Liver (tissue), 9 donors: ENCODE results near the gene GLP1R. TPM values are rescaled to one million over a fixed set of nuclear protein-coding genes. Genes with fewer than 3 reads are reported as not detected.
A peak's percentile ranks its signal among the peaks of the same experiment; 100 is the strongest.

ENCODE experiments used
- DNase-seq: peaks from one replicate; pipeline ENCODE4 v3.0.0-alpha.2; 2017; ENCODE audit warnings: low spot score
- H3K27ac ChIP-seq, 2 donors: one replicate each; pipeline ENCODE4 v1.7.0; 2013; ENCODE audit warnings: inconsistent platforms in 2 of 2, low read length in 2 of 2, control low read depth in 1 of 2, low read depth in 1 of 2, mild to moderate bottlenecking in 1 of 2
- H3K27me3 ChIP-seq, 4 donors: one replicate each; pipeline versions ENCODE4 v1.6.1 to v1.7.0; 2013; ENCODE audit warnings: low read length in 3 of 4, inconsistent platforms in 1 of 4, mild to moderate bottlenecking in 1 of 4, moderate library complexity in 1 of 4; ENCODE audit not compliant: control insufficient read depth in 4 of 4, insufficient read depth in 4 of 4
- H3K36me3 ChIP-seq, 4 donors: one replicate each; pipeline versions ENCODE4 v1.6.1 to v1.7.0; 2013; ENCODE audit warnings: low read length in 3 of 4, mild to moderate bottlenecking in 3 of 4, low read depth in 1 of 4, moderate library complexity in 1 of 4; ENCODE audit not compliant: control insufficient read depth in 4 of 4, insufficient read depth in 3 of 4
- H3K4me1 ChIP-seq, 4 donors: one replicate each; pipeline versions ENCODE4 v1.6.1 to v1.7.0; 2013; ENCODE audit warnings: low read length in 3 of 4, mild to moderate bottlenecking in 3 of 4, moderate library complexity in 1 of 4; ENCODE audit not compliant: control insufficient read depth in 4 of 4, insufficient read depth in 4 of 4
- H3K4me3 ChIP-seq, 3 donors: one replicate each; pipeline versions ENCODE4 v1.6.1 to v1.7.0; 2013; ENCODE audit warnings: low read length in 3 of 3, control low read depth in 1 of 3, low read depth in 1 of 3, mild to moderate bottlenecking in 1 of 3
- H3K9ac ChIP-seq, 2 donors: one replicate each; pipeline ENCODE4 v1.7.0; 2013; ENCODE audit warnings: low read length in 2 of 2, mild to moderate bottlenecking in 2 of 2, moderate library complexity in 2 of 2, control low read depth in 1 of 2, low read depth in 1 of 2
- H3K9me3 ChIP-seq, 4 donors: one replicate each; pipeline versions ENCODE4 v1.6.1 to v1.7.0; 2013; ENCODE audit warnings: low read length in 3 of 4; ENCODE audit not compliant: control insufficient read depth in 4 of 4
- EGR1 ChIP-seq, 2 donors: IDR thresholded peaks; 2 replicates each; pipeline ENCODE4 v1.6.1; 2016 to 2018; ENCODE audit warnings: antibody characterized with exemption in 2 of 2, low read depth in 2 of 2
- FOXA1 ChIP-seq: IDR thresholded peaks from 2 replicates; pipeline ENCODE4 v1.6.1; 2016; ENCODE audit warnings: antibody characterized with exemption
- FOXA2 ChIP-seq: IDR thresholded peaks from 2 replicates; pipeline ENCODE4 v1.6.1; 2016; ENCODE audit warnings: antibody characterized with exemption
- HNF4A ChIP-seq, 2 donors: conservative IDR thresholded peaks; 2 replicates each; pipeline ENCODE4 v1.6.1; 2016; ENCODE audit warnings: antibody characterized with exemption in 2 of 2, mild to moderate bottlenecking in 2 of 2
- HNF4G ChIP-seq: IDR thresholded peaks from 2 replicates; pipeline ENCODE4 v1.6.1; 2016; ENCODE audit warnings: antibody characterized with exemption
- JUND ChIP-seq, 2 donors: IDR thresholded peaks; 2 replicates each; pipeline ENCODE4 v1.6.1; 2016; ENCODE audit warnings: antibody characterized with exemption in 2 of 2
- NR2F2 ChIP-seq: IDR thresholded peaks from 2 replicates; pipeline ENCODE4 v1.6.1; 2016; ENCODE audit warnings: antibody characterized with exemption
- RAD21 ChIP-seq, 2 donors: IDR thresholded peaks; 2 replicates each; pipeline ENCODE4 v1.6.1; 2016; ENCODE audit warnings: antibody characterized with exemption in 2 of 2, mild to moderate bottlenecking in 2 of 2
- REST ChIP-seq: IDR thresholded peaks from 2 replicates; pipeline ENCODE4 v1.6.1; 2016; ENCODE audit warnings: antibody characterized with exemption, mild to moderate bottlenecking
- RXRA ChIP-seq, 2 donors: IDR thresholded peaks; 2 replicates each; pipeline ENCODE4 v1.6.1; 2017 to 2018; ENCODE audit warnings: antibody characterized with exemption in 2 of 2, mild to moderate bottlenecking in 1 of 2
- SP1 ChIP-seq: IDR thresholded peaks from 2 replicates; pipeline ENCODE4 v1.6.1; 2018; ENCODE audit warnings: antibody characterized with exemption, mild to moderate bottlenecking
- YY1 ChIP-seq: IDR thresholded peaks from 2 replicates; pipeline ENCODE4 v1.6.1; 2016; ENCODE audit warnings: antibody characterized with exemption, mild to moderate bottlenecking
- ZBTB33 ChIP-seq: IDR thresholded peaks from 2 replicates; pipeline ENCODE4 v1.6.1; 2016; ENCODE audit warnings: antibody characterized with exemption
- WGBS: extraction: QIAGEN DNeasy Blood & Tissue Kit; methylation state at CpG from one replicate; pipeline ENCODE4 v1.1.7; 2013; 5-methylcytosine and 5-hydroxymethylcytosine counted together
- polyA plus RNA-seq, 2 donors: library from polyadenylated mRNA; stranded (reverse) in 1 of 2; unstranded in 1 of 2; fragments of 200-250 nt in 1 of 2; fragments of >200 nt in 1 of 2; fragmentation: Nextera tagmentation in 1 of 2; extraction: Ambion mirVana in 1 of 2; gene quantifications; one replicate each; pipeline versions ENCODE4 v1.2.1 to v1.2.3, GENCODE V29; 2013 to 2015
- total RNA-seq, 2 donors: library from RNA; depleted of rRNA; stranded (reverse); fragments of >200 nt; gene quantifications; one replicate each; pipeline ENCODE4 v1.2.3, GENCODE V29; 2014
- TF ChIP-seq, protein P1 (sequence below): fragments of 150-350 bp; IDR thresholded peaks from 2 replicates; pipeline ENCODE4 v1.5.1; 2017; ENCODE audit warnings: improper control_type of control experiment, low read depth, low read length; ENCODE audit not compliant: missing input control
- TF ChIP-seq, protein P2 (sequence below): IDR thresholded peaks from 2 replicates; pipeline ENCODE4 v1.6.1; 2016; ENCODE audit warnings: antibody characterized with exemption
- donor health status: healthy.
- donor health status: healthy.
- donor health status: healthy.
- donor health status: healthy.
- donor health status: healthy.

The GLP1R gene
- total and polyA plus RNA-seq, 4 donors = not detected

DNA sequence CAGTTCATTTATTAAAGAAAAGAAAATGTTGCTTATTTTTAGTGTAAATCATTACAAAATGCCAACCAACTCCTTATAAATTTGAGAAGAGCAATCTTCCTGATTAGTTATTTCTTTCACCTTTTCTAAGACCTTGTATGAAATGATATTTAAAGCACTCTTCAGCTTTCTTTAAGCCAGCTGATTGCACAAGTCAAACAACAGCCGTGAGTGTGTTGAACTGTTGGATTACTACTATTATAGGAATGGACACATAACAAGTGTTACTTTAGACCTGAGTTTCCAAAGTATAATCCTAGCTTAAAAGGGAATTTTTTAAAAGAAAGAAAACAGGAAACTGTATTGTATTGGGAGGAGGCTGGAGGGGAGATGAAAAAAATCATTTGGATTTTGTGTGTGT is 26.8 kb upstream of the GLP1R start:
- H3K9me3 ChIP-seq = peaks cover 0 to 2% (median 0%) of the 10 kb centered on the region in 4 donors
- no peak overlapping the region for H3K4me3 ChIP-seq
- H3K27ac ChIP-seq = no peak overlapping the region
- no peaks in the 10 kb centered on the region for H3K27me3 ChIP-seq
- 34% methylated on average over 1 of the region's 1 CpG for WGBS
- DNase-seq = no peak
- no peak overlapping the region for H3K9ac ChIP-seq
- no peaks in the 10 kb centered on the region for H3K4me1 ChIP-seq
- TF ChIP-seq HNF4G (no peak), REST (no peak), RAD21 (IDR thresholded peaks at IDR 0.05) (no peak), FOXA2 (no peak), JUND (IDR thresholded peaks at IDR 0.05) (no peak), FOXA1 (no peak), NR2F2 (no peak), YY1 (no peak), ZBTB33 (no peak), SP1 (no peak), EGR1 (IDR thresholded peaks at IDR 0.05; ENCODE audit: low read depth in 2 of 2) (no peak), HNF4A (conservative IDR thresholded peaks at IDR 0.05) (peak; percentile 39 to 63), RXRA (IDR thresholded peaks at IDR 0.05) (peak; percentile 51 to 62)
- TF ChIP-seq, protein P1, sequence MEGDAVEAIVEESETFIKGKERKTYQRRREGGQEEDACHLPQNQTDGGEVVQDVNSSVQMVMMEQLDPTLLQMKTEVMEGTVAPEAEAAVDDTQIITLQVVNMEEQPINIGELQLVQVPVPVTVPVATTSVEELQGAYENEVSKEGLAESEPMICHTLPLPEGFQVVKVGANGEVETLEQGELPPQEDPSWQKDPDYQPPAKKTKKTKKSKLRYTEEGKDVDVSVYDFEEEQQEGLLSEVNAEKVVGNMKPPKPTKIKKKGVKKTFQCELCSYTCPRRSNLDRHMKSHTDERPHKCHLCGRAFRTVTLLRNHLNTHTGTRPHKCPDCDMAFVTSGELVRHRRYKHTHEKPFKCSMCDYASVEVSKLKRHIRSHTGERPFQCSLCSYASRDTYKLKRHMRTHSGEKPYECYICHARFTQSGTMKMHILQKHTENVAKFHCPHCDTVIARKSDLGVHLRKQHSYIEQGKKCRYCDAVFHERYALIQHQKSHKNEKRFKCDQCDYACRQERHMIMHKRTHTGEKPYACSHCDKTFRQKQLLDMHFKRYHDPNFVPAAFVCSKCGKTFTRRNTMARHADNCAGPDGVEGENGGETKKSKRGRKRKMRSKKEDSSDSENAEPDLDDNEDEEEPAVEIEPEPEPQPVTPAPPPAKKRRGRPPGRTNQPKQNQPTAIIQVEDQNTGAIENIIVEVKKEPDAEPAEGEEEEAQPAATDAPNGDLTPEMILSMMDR = no peak
- TF ChIP-seq, protein P2, sequence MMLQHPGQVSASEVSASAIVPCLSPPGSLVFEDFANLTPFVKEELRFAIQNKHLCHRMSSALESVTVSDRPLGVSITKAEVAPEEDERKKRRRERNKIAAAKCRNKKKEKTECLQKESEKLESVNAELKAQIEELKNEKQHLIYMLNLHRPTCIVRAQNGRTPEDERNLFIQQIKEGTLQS = no peak
- H3K36me3 ChIP-seq = no peaks in the 10 kb centered on the region

DNA sequence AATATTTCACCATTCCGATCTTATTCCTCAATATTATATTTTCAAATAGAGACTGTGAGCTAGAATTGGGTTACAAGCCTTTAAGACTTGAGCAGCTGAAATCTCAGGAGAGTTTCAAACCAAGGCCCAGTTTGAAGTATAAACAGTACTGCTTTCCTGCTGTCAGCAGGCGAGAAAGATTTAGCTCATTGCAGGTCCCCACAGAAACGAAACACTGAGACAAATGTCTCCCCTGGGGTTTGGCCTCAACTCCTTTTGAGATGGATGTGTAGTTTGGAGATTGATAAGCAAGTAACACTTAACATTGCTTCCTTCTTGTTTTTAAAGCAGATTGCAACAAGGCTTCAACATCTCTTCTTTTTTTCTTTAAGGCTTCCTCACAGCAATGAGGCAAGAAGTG is 22.4 kb upstream of the GLP1R start:
- WGBS = 74% methylated on average over 3 of the region's 3 CpGs
- Histone ChIP-seq H3K27me3 (no peaks in the 10 kb centered on the region), H3K4me3 (no peak overlapping the region), H3K4me1 (no peaks in the 10 kb centered on the region), H3K9ac (no peak overlapping the region), H3K36me3 (no peaks in the 10 kb centered on the region), H3K9me3 (no peaks in the 10 kb centered on the region), H3K27ac (no peak overlapping the region)
- no peak for TF ChIP-seq YY1
- no peak for DNase-seq
